ENCODE results near the gene UBASH3B. TPM values are rescaled to one million over a fixed set of nuclear protein-coding genes. Genes with fewer than 3 reads are reported as not detected.

Gene UBASH3B
- total and polyA plus RNA-seq, 2 of the 13 experiments (the other 11 are each of a cell fraction or from before 2014, with no cell fraction given), result 4.4 to 7.6 TPM

DNA sequence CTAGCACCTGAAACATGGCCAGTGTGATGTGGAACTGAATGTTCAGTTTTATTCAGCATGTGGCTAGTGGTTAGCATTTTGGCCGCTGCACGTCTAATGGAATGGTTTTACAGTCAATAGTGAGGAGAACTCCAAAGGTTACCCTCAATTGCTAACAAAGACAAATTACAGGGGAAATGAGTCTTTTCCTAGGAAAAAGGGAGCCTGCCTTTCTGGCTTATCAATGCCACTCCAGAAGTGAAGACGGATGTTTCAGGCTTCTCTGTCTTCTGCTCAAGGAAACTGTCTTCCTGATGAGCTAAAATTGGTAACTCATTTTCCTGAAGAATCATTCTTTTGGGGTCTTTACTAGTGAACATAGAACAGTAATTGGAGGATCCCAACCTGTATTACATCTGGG is 98.5 kb downstream of the UBASH3B start:
- ATAC-seq (no peak), DNase-seq (ENCODE audit: low spot score) (no peak), FAIRE-seq (no peak)
- no peaks in the 10 kb centered on the region for H3K9me3 ChIP-seq (ENCODE audit: low read length)
- intact Hi-C loops (cut with micrococcal nuclease; ENCODE audit: unreplicated experiment) (loop anchor here (1.0 to 2.0 kb wide), 3 partner anchors 27 to 125 kb away; no protein-coding TSS in a partner anchor), in situ Hi-C loops (cut with HindIII; ENCODE audit: extremely low pct_ligation_motif_present, low pct_unique_long_range_greater_than_20kb) (no loop called here)
- H3K36me3 ChIP-seq (replicated peaks in 1 of 2; ENCODE audit: control insufficient read depth in 1 of 2, insufficient read depth in 2 of 2, low read length in 2 of 2), result no peaks in the 10 kb centered on the region
- no peak for TF ChIP-seq ZNF234 (CRISPR knock-in tag; conservative IDR thresholded peaks at IDR 0.05)
- no peak for TF ChIP-seq SP5 (CRISPR knock-in tag; IDR thresholded peaks at IDR 0.05; ENCODE audit: borderline replicate concordance, low read depth)
- TF ChIP-seq, protein P1, sequence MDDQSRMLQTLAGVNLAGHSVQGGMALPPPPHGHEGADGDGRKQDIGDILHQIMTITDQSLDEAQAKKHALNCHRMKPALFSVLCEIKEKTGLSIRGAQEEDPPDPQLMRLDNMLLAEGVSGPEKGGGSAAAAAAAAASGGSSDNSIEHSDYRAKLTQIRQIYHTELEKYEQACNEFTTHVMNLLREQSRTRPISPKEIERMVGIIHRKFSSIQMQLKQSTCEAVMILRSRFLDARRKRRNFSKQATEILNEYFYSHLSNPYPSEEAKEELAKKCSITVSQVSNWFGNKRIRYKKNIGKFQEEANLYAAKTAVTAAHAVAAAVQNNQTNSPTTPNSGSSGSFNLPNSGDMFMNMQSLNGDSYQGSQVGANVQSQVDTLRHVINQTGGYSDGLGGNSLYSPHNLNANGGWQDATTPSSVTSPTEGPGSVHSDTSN (CRISPR knock-in tag; IDR thresholded peaks at IDR 0.05; ENCODE audit: borderline replicate concordance), result no peak
- no peak for TF ChIP-seq DNMT1 (CRISPR knock-in tag; IDR thresholded peaks at IDR 0.05)
- TF ChIP-seq RFX5 (IDR thresholded peaks at IDR 0.05; ENCODE audit: low read depth, low read length), result no peak
- TF ChIP-seq, protein P2, sequence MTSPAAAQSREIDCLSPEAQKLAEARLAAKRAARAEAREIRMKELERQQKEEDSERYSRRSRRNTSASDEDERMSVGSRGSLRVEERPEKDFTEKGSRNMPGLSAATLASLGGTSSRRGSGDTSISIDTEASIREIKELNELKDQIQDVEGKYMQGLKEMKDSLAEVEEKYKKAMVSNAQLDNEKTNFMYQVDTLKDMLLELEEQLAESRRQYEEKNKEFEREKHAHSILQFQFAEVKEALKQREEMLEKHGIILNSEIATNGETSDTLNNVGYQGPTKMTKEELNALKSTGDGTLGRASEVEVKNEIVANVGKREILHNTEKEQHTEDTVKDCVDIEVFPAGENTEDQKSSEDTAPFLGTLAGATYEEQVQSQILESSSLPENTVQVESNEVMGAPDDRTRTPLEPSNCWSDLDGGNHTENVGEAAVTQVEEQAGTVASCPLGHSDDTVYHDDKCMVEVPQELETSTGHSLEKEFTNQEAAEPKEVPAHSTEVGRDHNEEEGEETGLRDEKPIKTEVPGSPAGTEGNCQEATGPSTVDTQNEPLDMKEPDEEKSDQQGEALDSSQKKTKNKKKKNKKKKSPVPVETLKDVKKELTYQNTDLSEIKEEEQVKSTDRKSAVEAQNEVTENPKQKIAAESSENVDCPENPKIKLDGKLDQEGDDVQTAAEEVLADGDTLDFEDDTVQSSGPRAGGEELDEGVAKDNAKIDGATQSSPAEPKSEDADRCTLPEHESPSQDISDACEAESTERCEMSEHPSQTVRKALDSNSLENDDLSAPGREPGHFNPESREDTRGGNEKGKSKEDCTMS (CRISPR knock-in tag; conservative IDR thresholded peaks at IDR 0.05), result no peak
- TF ChIP-seq ZNF670 (CRISPR knock-in tag; IDR thresholded peaks at IDR 0.05; ENCODE audit: borderline replicate concordance), result no peak
- TF ChIP-seq ONECUT2 (CRISPR knock-in tag; IDR thresholded peaks at IDR 0.05), result no peak
- no peak for TF ChIP-seq ATF7-NPFF (CRISPR knock-in tag; IDR thresholded peaks at IDR 0.05; ENCODE audit: low read depth)
- TF ChIP-seq SOX13 (IDR thresholded peaks at IDR 0.05), result no peak
- no peak for TF ChIP-seq SOX13 (CRISPR knock-in tag; conservative IDR thresholded peaks at IDR 0.05 in 1 of 2, IDR thresholded peaks at IDR 0.05 in 1 of 2)
- TF ChIP-seq GZF1 (CRISPR knock-in tag; IDR thresholded peaks at IDR 0.05), result no peak
- TF ChIP-seq CHD4 (IDR thresholded peaks at IDR 0.05; ENCODE audit: borderline replicate concordance, low read length), result no peak
- no peak for TF ChIP-seq KLF13 (CRISPR knock-in tag; IDR thresholded peaks at IDR 0.05)
- TF ChIP-seq TSC22D2 (CRISPR knock-in tag; IDR thresholded peaks at IDR 0.05; ENCODE audit: borderline replicate concordance), result no peak
- H3K27me3 ChIP-seq (ENCODE audit: control insufficient read depth in 1 of 2, insufficient read depth in 2 of 2, low read length in 2 of 2), result no peaks in the 10 kb centered on the region
- 100% methylated on average over 3 of the region's 3 CpGs for WGBS (ENCODE audit: low lambda C conversion rate)
- no peak overlapping the region for H3K4me2 ChIP-seq (ENCODE audit: low read depth, low read length)
- no peak overlapping the region for H2AFZ ChIP-seq (ENCODE audit: low read length)
- H3K27ac ChIP-seq (ENCODE audit: extremely low read length, insufficient read depth, low read length), result no peak overlapping the region
- CTCF ChIA-PET (ENCODE audit: low intra/inter-chr PET ratio, low total read pairs), result interaction anchor here (0.7 to 2.6 kb wide), 3 partner anchors 100 to 125 kb away, joined by 3 to 25 read pairs (median 9); no protein-coding TSS in a partner anchor
- BruUV-seq (replicated peaks), result no TSS peak
- no peaks in the 10 kb centered on the region for H3K79me2 ChIP-seq (ENCODE audit: insufficient read depth, low read length)
- no peak overlapping the region for H3K4me3 ChIP-seq (replicated peaks in 1 of 3; ENCODE audit: insufficient read depth in 1 of 3, low read depth in 2 of 3, low read length in 3 of 3)
- H4K20me1 ChIP-seq (ENCODE audit: insufficient read depth, low read length), result no peaks in the 10 kb centered on the region
- no peak overlapping the region for H3K9ac ChIP-seq (ENCODE audit: insufficient read depth, low read depth, low read length)
- POLR2A ChIA-PET, result no interaction called here
- H3K4me1 ChIP-seq (ENCODE audit: insufficient read depth, low read length), result no peaks in the 10 kb centered on the region

All from HepG2 (cell line).